Cerebellar nuclear complex (tissue), 1 donor: Measurements from ENCODE around the gene MEF2D.

ENCODE experiments used
- DNase-seq, 2 experiments: peaks; one replicate each; lab custom pipeline; 2025; lab: John Stamatoyannopoulos, UW

MEF2D gene

GRCh38 chr1:156500793-156501506, 375 bp upstream of the MEF2D start:
- peak; percentile 70 to 91 for DNase-seq

- DNase-seq, result no peak
Measured at GRCh38 chr1:156499842-156500542, 583 bp downstream of the MEF2D start.

GRCh38 chr1:156499194-156499841, 1.3 kb downstream of the MEF2D start:
- DNase-seq, result no peak

- no peak for DNase-seq
Measured at GRCh38 chr1:156498432-156499193, 2.0 kb downstream of the MEF2D start.

- DNase-seq, result no peak
Measured at GRCh38 chr1:156497743-156498431, 2.7 kb downstream of the MEF2D start.

GRCh38 chr1:156497078-156497742, 3.4 kb downstream of the MEF2D start:
- no peak for DNase-seq

GRCh38 chr1:156496211-156496761, 4.3 kb downstream of the MEF2D start:
- DNase-seq, result no peak

GRCh38 chr1:156495401-156496140, 5.0 kb downstream of the MEF2D start:
- DNase-seq, result no peak

GRCh38 chr1:156494309-156494895, 6.2 kb downstream of the MEF2D start:
- DNase-seq, result no peak

- DNase-seq, result no peak
Measured at GRCh38 chr1:156493742-156494141, 6.8 kb downstream of the MEF2D start.

GRCh38 chr1:156493154-156493631, 7.4 kb downstream of the MEF2D start:
- DNase-seq, result peak; percentile 58 to 92

GRCh38 chr1:156492591-156493080, 7.9 kb downstream of the MEF2D start:
- DNase-seq, result no peak

- no peak for DNase-seq
Measured at GRCh38 chr1:156492013-156492590, 8.5 kb downstream of the MEF2D start.

- no peak for DNase-seq
Measured at GRCh38 chr1:156491151-156491949, 9.2 kb downstream of the MEF2D start.

- no peak for DNase-seq
Measured at GRCh38 chr1:156490401-156491032, 10.1 kb downstream of the MEF2D start.

- DNase-seq, result no peak
Measured at GRCh38 chr1:156489935-156490293, 10.7 kb downstream of the MEF2D start.

GRCh38 chr1:156489166-156489934, 11.2 kb downstream of the MEF2D start:
- peak; percentile 26 to 84 for DNase-seq
